DOHH2 (cell line): ENCODE measurements around the gene PYDC1.

Experiments used
- CTCF ChIP-seq: fragments of 200-600 bp; sonication (generic); IDR thresholded peaks from one replicate; pipeline ENCODE4 v1.5.1; 2014; ENCODE audit warnings: antibody characterized with exemption, mild to moderate bottlenecking, low read depth, low read length; ENCODE audit not compliant: poor library complexity, severe bottlenecking
- EZH2phosphoT487 ChIP-seq: fragments of 200-600 bp; sonication (generic); IDR thresholded peaks from 2 replicates; pipeline ENCODE4 v1.6.1; 2017; ENCODE audit warnings: borderline replicate concordance, mild to moderate bottlenecking, antibody characterized with exemption, low read length, moderate library complexity, mixed read lengths

GRCh38 chr16:31179747-31180459, 37.0 kb downstream of the PYDC1 start, which contains the start of gene FUS:
- TF ChIP-seq EZH2phosphoT487 (no peak), CTCF (no peak)
